Mesendoderm (in vitro differentiated cells): Measurements from ENCODE around the gene AFAP1L2.

ENCODE experiments used
- DNase-seq: peaks from one replicate; pipeline ENCODE4 v3.0.0; 2013
- H2AK5ac ChIP-seq: 2 replicates; pipeline ENCODE4 v1.6.1; 2013; ENCODE audit warnings: low read length, inconsistent platforms
- H2BK120ac ChIP-seq: 2 replicates; pipeline ENCODE4 v1.6.1; 2013; ENCODE audit warnings: low read depth, mild to moderate bottlenecking, low read length, moderate library complexity, mixed read lengths
- H2BK15ac ChIP-seq: replicated peaks from 2 replicates; pipeline ENCODE4 v1.6.1; 2013; ENCODE audit warnings: low read depth, mild to moderate bottlenecking, moderate library complexity
- H2BK5ac ChIP-seq: 2 replicates; pipeline ENCODE4 v1.6.1; 2013; ENCODE audit warnings: low read length, inconsistent platforms
- H3K18ac ChIP-seq: 2 replicates; pipeline ENCODE4 v1.6.1; 2013; ENCODE audit warnings: mild to moderate bottlenecking, low read length, mixed read lengths
- H3K23ac ChIP-seq: one replicate; pipeline ENCODE4 v1.6.1; 2013; ENCODE audit warnings: low read length
- H3K27ac ChIP-seq: 2 replicates; pipeline ENCODE4 v1.5.1; 2013; ENCODE audit warnings: low read depth, mild to moderate bottlenecking, inconsistent platforms, low read length, moderate library complexity
- H3K27me3 ChIP-seq: 2 replicates; pipeline ENCODE4 v1.6.1; 2013; ENCODE audit warnings: low read length, control low read depth, mild to moderate bottlenecking, inconsistent platforms; ENCODE audit not compliant: insufficient read depth, poor library complexity
- H3K36me3 ChIP-seq: 2 replicates; pipeline ENCODE4 v1.6.1; 2013; ENCODE audit warnings: low read length, inconsistent platforms; ENCODE audit not compliant: control insufficient read depth, insufficient read depth
- H3K4ac ChIP-seq: one replicate; pipeline ENCODE4 v1.6.1; 2013; ENCODE audit warnings: low read depth, mild to moderate bottlenecking, low read length, moderate library complexity
- H3K4me1 ChIP-seq: 2 replicates; pipeline ENCODE4 v1.6.1; 2013; ENCODE audit warnings: low read depth, low read length, inconsistent platforms; ENCODE audit not compliant: control insufficient read depth
- H3K4me2 ChIP-seq: 2 replicates; pipeline ENCODE4 v1.6.1; 2013; ENCODE audit warnings: low read length
- H3K4me3 ChIP-seq: 2 replicates; pipeline ENCODE4 v1.5.1; 2013; ENCODE audit warnings: mild to moderate bottlenecking, low read length
- H3K56ac ChIP-seq: one replicate; pipeline ENCODE4 v1.6.1; 2013; ENCODE audit warnings: low read length
- H3K79me1 ChIP-seq: 2 replicates; pipeline ENCODE4 v1.6.1; 2013; ENCODE audit warnings: low read length, inconsistent platforms
- H3K79me2 ChIP-seq: 2 replicates; pipeline ENCODE4 v1.6.1; 2013; ENCODE audit warnings: mild to moderate bottlenecking, low read length; ENCODE audit not compliant: control insufficient read depth, insufficient read depth
- H3K9ac ChIP-seq: 2 replicates; pipeline ENCODE4 v1.6.1; 2013; ENCODE audit warnings: low read length, inconsistent platforms
- H4K5ac ChIP-seq: one replicate; pipeline ENCODE4 v1.6.1; 2013; ENCODE audit warnings: low read length
- H4K8ac ChIP-seq: one replicate; pipeline ENCODE4 v1.6.1; 2013; ENCODE audit warnings: low read depth, mild to moderate bottlenecking, control low read depth, low read length, moderate library complexity
- WGBS: extraction: QIAGEN DNeasy Blood & Tissue Kit; methylation state at CpG from one replicate; pipeline ENCODE4 v1.1.7; 2013; ENCODE audit warnings: low lambda C conversion rate, missing lambda C conversion rate; ENCODE audit not compliant: insufficient coverage; ENCODE audit errors: extremely low coverage; 5-methylcytosine and 5-hydroxymethylcytosine counted together

Gene AFAP1L2

GRCh38 chr10:114431414-114432135, 27.3 kb upstream of the AFAP1L2 start:
- no peak for DNase-seq
- no peaks in the 10 kb centered on the region for H3K27me3 ChIP-seq
- H3K56ac ChIP-seq: no peak overlapping the region
- H3K9ac ChIP-seq: no peak overlapping the region
- H3K23ac ChIP-seq: no peak overlapping the region
- H3K4me3 ChIP-seq: no peak overlapping the region
- H3K79me2 ChIP-seq: no peaks in the 10 kb centered on the region
- no peak overlapping the region for H2BK120ac ChIP-seq
- no peak overlapping the region for H4K8ac ChIP-seq
- no peak overlapping the region for H2BK5ac ChIP-seq
- H3K4ac ChIP-seq: no peak overlapping the region
- H3K79me1 ChIP-seq: no peaks in the 10 kb centered on the region
- no CpG with 5 or more reads among the region's 4 CpGs for WGBS
- no peak overlapping the region for H3K4me2 ChIP-seq
- H3K27ac ChIP-seq: no peak overlapping the region
- H3K18ac ChIP-seq: no peak overlapping the region
- no peak overlapping the region for H2BK15ac ChIP-seq
- H2AK5ac ChIP-seq: no peak overlapping the region
- H4K5ac ChIP-seq: no peak overlapping the region
- no peaks in the 10 kb centered on the region for H3K4me1 ChIP-seq
- no peaks in the 10 kb centered on the region for H3K36me3 ChIP-seq

- Histone ChIP-seq H2AK5ac (no peak overlapping the region), H3K27ac (no peak overlapping the region), H3K4me3 (no peak overlapping the region), H3K56ac (no peak overlapping the region), H4K5ac (no peak overlapping the region), H2BK15ac (no peak overlapping the region), H3K18ac (no peak overlapping the region), H3K4me2 (no peak overlapping the region), H2BK120ac (no peak overlapping the region), H2BK5ac (no peak overlapping the region), H3K23ac (no peak overlapping the region), H3K9ac (no peak overlapping the region), H3K4ac (no peak overlapping the region), H3K27me3 (no peaks in the 10 kb centered on the region), H3K79me1 (no peaks in the 10 kb centered on the region), H3K79me2 (no peaks in the 10 kb centered on the region), H3K4me1 (no peaks in the 10 kb centered on the region), H3K36me3 (no peaks in the 10 kb centered on the region), H4K8ac (no peak overlapping the region)
- no peak for DNase-seq
- WGBS: no CpG with 5 or more reads among the region's 12 CpGs
Measured at GRCh38 chr10:114430688-114431413, 26.5 kb upstream of the AFAP1L2 start.

GRCh38 chr10:114429581-114430335, 25.5 kb upstream of the AFAP1L2 start:
- Histone ChIP-seq H2BK5ac (no peak overlapping the region), H3K79me1 (no peaks in the 10 kb centered on the region), H3K79me2 (no peaks in the 10 kb centered on the region), H3K27ac (no peak overlapping the region), H3K9ac (no peak overlapping the region), H3K4ac (no peak overlapping the region), H3K18ac (no peak overlapping the region), H3K4me2 (no peak overlapping the region), H2BK120ac (no peak overlapping the region), H3K56ac (no peak overlapping the region), H3K36me3 (no peaks in the 10 kb centered on the region), H4K8ac (no peak overlapping the region), H3K23ac (no peak overlapping the region), H2AK5ac (no peak overlapping the region), H3K4me3 (no peak overlapping the region), H2BK15ac (no peak overlapping the region), H4K5ac (no peak overlapping the region), H3K27me3 (no peaks in the 10 kb centered on the region), H3K4me1 (no peaks in the 10 kb centered on the region)
- peak; percentile 19 for DNase-seq
- WGBS: no CpG with 5 or more reads among the region's 9 CpGs

GRCh38 chr10:114427124-114427852, 23.0 kb upstream of the AFAP1L2 start:
- Histone ChIP-seq H2AK5ac (no peak overlapping the region), H3K79me2 (no peaks in the 10 kb centered on the region), H2BK5ac (no peak overlapping the region), H3K23ac (no peak overlapping the region), H3K9ac (no peak overlapping the region), H3K27ac (no peak overlapping the region), H3K18ac (no peak overlapping the region), H3K36me3 (no peaks in the 10 kb centered on the region), H3K79me1 (no peaks in the 10 kb centered on the region), H3K4me2 (no peak overlapping the region), H3K4me3 (no peak overlapping the region), H2BK120ac (no peak overlapping the region), H3K27me3 (no peaks in the 10 kb centered on the region), H4K8ac (no peak overlapping the region), H4K5ac (no peak overlapping the region), H2BK15ac (no peak overlapping the region), H3K4ac (no peak overlapping the region), H3K4me1 (no peaks in the 10 kb centered on the region), H3K56ac (no peak overlapping the region)
- no CpG with 5 or more reads among the region's 9 CpGs for WGBS
- peak; percentile 39 for DNase-seq

DNA sequence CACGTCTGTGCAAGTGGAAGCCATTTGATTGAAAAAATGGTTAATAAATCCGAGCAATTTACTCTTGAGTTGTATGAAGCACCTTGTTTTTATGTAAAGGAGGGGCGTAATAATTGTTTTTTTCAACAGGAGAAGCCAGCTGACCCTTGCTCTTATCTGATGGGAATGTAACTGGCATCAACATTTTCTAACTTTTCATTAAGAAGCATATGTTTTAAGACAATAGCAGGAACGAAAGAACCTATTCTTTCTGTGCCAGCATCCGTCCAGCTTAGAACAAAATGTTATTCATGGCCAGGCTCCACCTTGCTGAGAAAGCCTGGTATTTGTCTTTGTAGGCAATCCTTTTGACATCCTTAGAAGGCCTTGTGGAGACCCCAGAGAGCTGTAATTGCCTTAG, 22.2 kb upstream of the AFAP1L2 start:
- Histone ChIP-seq H4K8ac (no peak overlapping the region), H4K5ac (no peak overlapping the region), H3K4me2 (no peak overlapping the region), H2BK120ac (no peak overlapping the region), H3K9ac (no peak overlapping the region), H3K27me3 (no peaks in the 10 kb centered on the region), H2AK5ac (no peak overlapping the region), H3K79me2 (no peaks in the 10 kb centered on the region), H3K4ac (no peak overlapping the region), H2BK15ac (no peak overlapping the region), H3K23ac (no peak overlapping the region), H3K27ac (no peak overlapping the region), H3K18ac (no peak overlapping the region), H3K79me1 (no peaks in the 10 kb centered on the region), H3K4me1 (no peaks in the 10 kb centered on the region), H2BK5ac (no peak overlapping the region), H3K4me3 (no peak overlapping the region), H3K56ac (no peak overlapping the region), H3K36me3 (no peaks in the 10 kb centered on the region)
- no peak for DNase-seq
- WGBS: no CpG with 5 or more reads among the region's 5 CpGs
